Prostate gland (tissue), 2 donors: Measurements from ENCODE around the gene UTP25.

Source experiments
- CTCF ChIP-seq, 4 experiments: fragments of 200-600 bp in 2 of 4; fragments of 450-650 bp in 2 of 4; sonication (generic) in 2 of 4; IDR thresholded peaks; 1 replicate in 3 of 4; 2 replicates in 1 of 4; pipeline ENCODE4 v1.5.1; 2016 to 2019; ENCODE audit warnings: antibody characterized with exemption in 4 of 4, mild to moderate bottlenecking in 2 of 4, moderate library complexity in 2 of 4
- POLR2AphosphoS5 ChIP-seq: sonication (generic); formaldehyde crosslinking; IDR thresholded peaks from one replicate; pipeline ENCODE4 v1.6.1; 2017; ENCODE audit warnings: antibody characterized with exemption

GRCh38 chr1:209786146-209786545 lies 41.6 kb upstream of the UTP25 start:
- TF ChIP-seq CTCF (IDR thresholded peaks at IDR 0.05): no peak
- no peak for TF ChIP-seq POLR2AphosphoS5
